WTC11 (cell line): Measurements from ENCODE around the gene PLA2G5. TPM values are rescaled to one million over a fixed set of nuclear protein-coding genes. Genes with fewer than 3 reads are reported as not detected.

Experiments
- ATAC-seq: fragments of 200-7000 bp; cut with Tn5 transposase; 2 replicates; pipeline ENCODE4 v1.10.0; 2021; ENCODE audit warnings: mild to moderate bottlenecking, moderate library complexity
- CTCF ChIA-PET: fragments of 300-600 bp; sonication (Branson Sonifier 250); formaldehyde crosslinking; loops from one replicate; lab custom pipeline; 2021; ENCODE audit warnings: antibody characterized with exemption; lab: Charles Lee
- POLR2A ChIA-PET: fragments of 350-600 bp; sonication (Branson Sonifier 250); formaldehyde crosslinking; loops from one replicate; lab custom pipeline; 2021; ENCODE audit warnings: antibody characterized with exemption; lab: Charles Lee
- DNase-seq: peaks from one replicate; pipeline ENCODE4 v3.0.0; 2021; ENCODE audit warnings: low spot score
- H3K27ac Mint-ChIP-seq: 2 replicates; pipeline ENCODE4 v1.8.0; 2021; ENCODE audit warnings: mixed read lengths
- H3K27me3 Mint-ChIP-seq: 2 replicates; pipeline ENCODE4 v1.8.0; 2021; ENCODE audit warnings: low read depth, mild to moderate bottlenecking, moderate library complexity, mixed read lengths
- H3K36me3 Mint-ChIP-seq: 2 replicates; pipeline ENCODE4 v1.8.0; 2021; ENCODE audit warnings: mixed read lengths
- H3K4me1 Mint-ChIP-seq: 2 replicates; pipeline ENCODE4 v1.8.0; 2022; ENCODE audit warnings: mixed read lengths
- H3K4me3 Mint-ChIP-seq: 2 replicates; pipeline ENCODE4 v1.8.0; 2021; ENCODE audit warnings: mild to moderate bottlenecking, moderate library complexity, mixed read lengths
- H3K9me3 Mint-ChIP-seq: 2 replicates; pipeline ENCODE4 v1.8.0; 2021; ENCODE audit warnings: mixed read lengths
- AFF4 ChIP-seq: sonication (generic); formaldehyde crosslinking; IDR thresholded peaks from 2 replicates; pipeline ENCODE4 v1.8.1; 2023; ENCODE audit warnings: mild to moderate bottlenecking, missing genetic modification reagents, borderline replicate concordance
- CDX4 ChIP-seq: fragments of 250-450 bp; sonication (Bioruptor Pico); IDR thresholded peaks from 2 replicates; pipeline ENCODE4 v1.9.0; 2021; ENCODE audit warnings: moderate library complexity, mild to moderate bottlenecking, inconsistent platforms, borderline replicate concordance
- E2F4 ChIP-seq: sonication (generic); formaldehyde crosslinking; IDR thresholded peaks from 2 replicates; pipeline ENCODE4 v1.8.1; 2022; ENCODE audit warnings: low read depth, mild to moderate bottlenecking, moderate library complexity, missing genetic modification reagents, borderline replicate concordance
- EMX1 ChIP-seq: fragments of 250-450 bp; sonication (Bioruptor Pico); IDR thresholded peaks from 2 replicates; pipeline ENCODE4 v1.8.0; 2021; ENCODE audit warnings: mild to moderate bottlenecking
- ESRRA ChIP-seq: sonication (generic); formaldehyde crosslinking; IDR thresholded peaks from 2 replicates; pipeline ENCODE4 v1.8.1; 2022; ENCODE audit warnings: mild to moderate bottlenecking, missing genetic modification reagents, borderline replicate concordance
- FOXK1 ChIP-seq: sonication (generic); formaldehyde crosslinking; IDR thresholded peaks from 2 replicates; pipeline ENCODE4 v1.8.0; 2022; ENCODE audit warnings: mild to moderate bottlenecking, moderate library complexity, missing genetic modification reagents
- HMGXB4 ChIP-seq: sonication (generic); formaldehyde crosslinking; IDR thresholded peaks from 2 replicates; pipeline ENCODE4 v1.8.1; 2023; ENCODE audit warnings: mild to moderate bottlenecking, moderate library complexity, missing genetic modification reagents
- MLX ChIP-seq: sonication (generic); formaldehyde crosslinking; IDR thresholded peaks from 2 replicates; pipeline ENCODE4 v1.8.1; 2023; ENCODE audit warnings: mild to moderate bottlenecking, missing genetic modification reagents, moderate library complexity
- NFATC4 ChIP-seq: fragments of 250-450 bp; sonication (Bioruptor Pico); IDR thresholded peaks from 2 replicates; pipeline ENCODE4 v1.9.0; 2021; ENCODE audit warnings: mild to moderate bottlenecking
- PRDM15 ChIP-seq: sonication (generic); formaldehyde crosslinking; IDR thresholded peaks from 2 replicates; pipeline ENCODE4 v1.8.0; 2022; ENCODE audit warnings: missing genetic modification reagents
- SMAD4 ChIP-seq: sonication (generic); formaldehyde crosslinking; IDR thresholded peaks from 2 replicates; pipeline ENCODE4 v1.8.0; 2022; ENCODE audit warnings: mild to moderate bottlenecking, missing genetic modification reagents
- TCF7 ChIP-seq: sonication (generic); formaldehyde crosslinking; IDR thresholded peaks from 2 replicates; pipeline ENCODE4 v1.8.0; 2022; ENCODE audit warnings: mild to moderate bottlenecking, low read depth, missing genetic modification reagents, moderate library complexity
- USF2 ChIP-seq: sonication (generic); formaldehyde crosslinking; IDR thresholded peaks from 2 replicates; pipeline ENCODE4 v1.8.1; 2023; ENCODE audit warnings: mild to moderate bottlenecking, missing genetic modification reagents, moderate library complexity
- ZMAT4 ChIP-seq: fragments of 250-450 bp; sonication (Bioruptor Pico); IDR thresholded peaks from 2 replicates; pipeline ENCODE4 v1.9.0; 2021; ENCODE audit warnings: mild to moderate bottlenecking
- ZNF232 ChIP-seq: sonication (generic); formaldehyde crosslinking; IDR thresholded peaks from 2 replicates; pipeline ENCODE4 v1.8.0; 2022; ENCODE audit warnings: mild to moderate bottlenecking, missing genetic modification reagents
- ZNF671 ChIP-seq: fragments of 250-450 bp; sonication (Bioruptor Pico); IDR thresholded peaks from 2 replicates; pipeline ENCODE4 v1.8.0; 2021; ENCODE audit warnings: mild to moderate bottlenecking
- total RNA-seq: library from RNA; stranded (reverse); gene quantifications from 3 replicates; pipeline ENCODE4 v1.2.3, GENCODE V29; 2021

PLA2G5 gene
- total RNA-seq, 1 experiment from 2014 or later: not detected

GRCh38 chr1:20090641-20091040 is 20.6 kb downstream of the PLA2G5 start:
- CTCF ChIA-PET: interaction anchor here (1.6 kb wide), 1 partner anchor 116 kb away, joined by 5 read pairs; no protein-coding TSS in a partner anchor
- peaks cover 5% of the 10 kb centered on the region for H3K4me1 Mint-ChIP-seq

GRCh38 chr1:20093303-20093702 is 23.3 kb downstream of the PLA2G5 start:
- POLR2A ChIA-PET: no interaction called here
- H3K27ac Mint-ChIP-seq: no peak overlapping the region
- no peak for TF ChIP-seq EMX1 (CRISPR knock-in tag)
- TF ChIP-seq HMGXB4 (CRISPR knock-in tag): no peak
- no peak for TF ChIP-seq ESRRA
- H3K36me3 Mint-ChIP-seq: peaks cover 29% of the 10 kb centered on the region
- peaks cover 5% of the 10 kb centered on the region for H3K4me1 Mint-ChIP-seq
- H3K27me3 Mint-ChIP-seq: peaks cover 27% of the 10 kb centered on the region
- H3K4me3 Mint-ChIP-seq: no peak overlapping the region
- CTCF ChIA-PET: interaction anchor here (0.7 kb wide), 1 partner anchor 119 kb away, joined by 3 read pairs; no protein-coding TSS in a partner anchor
- no peak for DNase-seq
- ATAC-seq: no peak
- peaks cover 60% of the 10 kb centered on the region for H3K9me3 Mint-ChIP-seq

More at GRCh38 chr1:20090641-20091040, 20.6 kb downstream of the PLA2G5 start:
- Mint-ChIP-seq H3K4me3 (no peak overlapping the region), H3K27me3 (peaks cover 14% of the 10 kb centered on the region), H3K27ac (no peak overlapping the region), H3K9me3 (peaks cover 40% of the 10 kb centered on the region), H3K36me3 (peaks cover 6% of the 10 kb centered on the region; the same call in 1 of the 2 replicates)
- POLR2A ChIA-PET: no interaction called here
- ATAC-seq (no peak), DNase-seq (no peak)
- TF ChIP-seq E2F4 (CRISPR knock-in tag): no peak
- no peak for TF ChIP-seq TCF7 (CRISPR knock-in tag)
- TF ChIP-seq MLX (CRISPR knock-in tag): no peak
- no peak for TF ChIP-seq ZNF232 (CRISPR knock-in tag)
- TF ChIP-seq FOXK1 (CRISPR knock-in tag): no peak
- TF ChIP-seq, all 79 proteins: peak for 0

- H3K9me3 Mint-ChIP-seq: peaks cover 65% of the 10 kb centered on the region
- no peak for ATAC-seq
- no peak overlapping the region for H3K27ac Mint-ChIP-seq
- H3K4me1 Mint-ChIP-seq: peaks cover 5% of the 10 kb centered on the region
- ChIA-PET POLR2A (no interaction called here), CTCF (no interaction called here)
- H3K27me3 Mint-ChIP-seq: peaks cover 31% of the 10 kb centered on the region
- no peak overlapping the region for H3K4me3 Mint-ChIP-seq
- peaks cover 32% of the 10 kb centered on the region for H3K36me3 Mint-ChIP-seq
- DNase-seq: no peak
- TF ChIP-seq USF2 (CRISPR knock-in tag) (no peak), ZNF671 (no peak), MLX (CRISPR knock-in tag) (no peak), AFF4 (CRISPR knock-in tag) (no peak), NFATC4 (CRISPR knock-in tag) (no peak), PRDM15 (no peak), SMAD4 (CRISPR knock-in tag) (no peak), CDX4 (CRISPR knock-in tag) (no peak), ZMAT4 (CRISPR knock-in tag) (no peak)
Observed at GRCh38 chr1:20093940-20094391, 24.0 kb downstream of the PLA2G5 start.
